ENCODE data around the gene THBS3. TPM values are rescaled to one million over a fixed set of nuclear protein-coding genes. Genes with fewer than 3 reads are reported as not detected.

The THBS3 gene
- total and polyA plus RNA-seq, 9 of the 15 experiments (the other 6 are each of a cell fraction or from before 2014, with no cell fraction given): 0.59 to 8.3 (median 3.2) TPM

- TSS peak; percentile 99 for BruUV-seq (replicated peaks)
- TF ChIP-seq, protein P1, sequence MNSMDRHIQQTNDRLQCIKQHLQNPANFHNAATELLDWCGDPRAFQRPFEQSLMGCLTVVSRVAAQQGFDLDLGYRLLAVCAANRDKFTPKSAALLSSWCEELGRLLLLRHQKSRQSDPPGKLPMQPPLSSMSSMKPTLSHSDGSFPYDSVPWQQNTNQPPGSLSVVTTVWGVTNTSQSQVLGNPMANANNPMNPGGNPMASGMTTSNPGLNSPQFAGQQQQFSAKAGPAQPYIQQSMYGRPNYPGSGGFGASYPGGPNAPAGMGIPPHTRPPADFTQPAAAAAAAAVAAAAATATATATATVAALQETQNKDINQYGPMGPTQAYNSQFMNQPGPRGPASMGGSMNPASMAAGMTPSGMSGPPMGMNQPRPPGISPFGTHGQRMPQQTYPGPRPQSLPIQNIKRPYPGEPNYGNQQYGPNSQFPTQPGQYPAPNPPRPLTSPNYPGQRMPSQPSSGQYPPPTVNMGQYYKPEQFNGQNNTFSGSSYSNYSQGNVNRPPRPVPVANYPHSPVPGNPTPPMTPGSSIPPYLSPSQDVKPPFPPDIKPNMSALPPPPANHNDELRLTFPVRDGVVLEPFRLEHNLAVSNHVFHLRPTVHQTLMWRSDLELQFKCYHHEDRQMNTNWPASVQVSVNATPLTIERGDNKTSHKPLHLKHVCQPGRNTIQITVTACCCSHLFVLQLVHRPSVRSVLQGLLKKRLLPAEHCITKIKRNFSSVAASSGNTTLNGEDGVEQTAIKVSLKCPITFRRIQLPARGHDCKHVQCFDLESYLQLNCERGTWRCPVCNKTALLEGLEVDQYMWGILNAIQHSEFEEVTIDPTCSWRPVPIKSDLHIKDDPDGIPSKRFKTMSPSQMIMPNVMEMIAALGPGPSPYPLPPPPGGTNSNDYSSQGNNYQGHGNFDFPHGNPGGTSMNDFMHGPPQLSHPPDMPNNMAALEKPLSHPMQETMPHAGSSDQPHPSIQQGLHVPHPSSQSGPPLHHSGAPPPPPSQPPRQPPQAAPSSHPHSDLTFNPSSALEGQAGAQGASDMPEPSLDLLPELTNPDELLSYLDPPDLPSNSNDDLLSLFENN (IDR thresholded peaks at IDR 0.05; ENCODE audit: low read depth in 2 of 2, low read length in 2 of 2): no peak
- TF ChIP-seq ATF7 (IDR thresholded peaks at IDR 0.05) (peak; percentile 69; the same call in 1 of the 2 replicates), PHF8 (IDR thresholded peaks at IDR 0.05; ENCODE audit: borderline replicate concordance, low read length) (peak; percentile 71), POLR2G (IDR thresholded peaks at IDR 0.05; ENCODE audit: low read depth, low read length) (peak; percentile 91), ZNF561 (CRISPR knock-in tag; conservative IDR thresholded peaks at IDR 0.05) (0 out of 2 replicates have a peak, but pooled peaks have one; percentile 28), ZNF551 (CRISPR knock-in tag; IDR thresholded peaks at IDR 0.05) (0 out of 2 replicates have a peak, but pooled peaks have one; percentile 29), SAP30 (IDR thresholded peaks at IDR 0.05; ENCODE audit: borderline replicate concordance, insufficient read depth, low read depth, low read length, poor library complexity, severe bottlenecking) (peak; percentile 10), FOXA3 (CRISPR knock-in tag; conservative IDR thresholded peaks at IDR 0.05 in 1 of 2, IDR thresholded peaks at IDR 0.05 in 1 of 2) (no peak), KDM5B (IDR thresholded peaks at IDR 0.05; ENCODE audit: insufficient replicate concordance, low read depth, low read length) (peak; percentile 75), ZNF76 (CRISPR knock-in tag; IDR thresholded peaks at IDR 0.05; ENCODE audit: borderline replicate concordance) (peak; percentile 66; the same call in 1 of the 2 replicates), BRD4 (IDR thresholded peaks at IDR 0.05) (peak; percentile 21; the same call in 1 of the 2 replicates), TAF9B (IDR thresholded peaks at IDR 0.05; ENCODE audit: partially characterized antibody) (peak; percentile 85), NR3C1 (CRISPR knock-in tag; IDR thresholded peaks at IDR 0.05) (no peak), ASH1L (IDR thresholded peaks at IDR 0.05; ENCODE audit: borderline replicate concordance, low read depth, partially characterized antibody) (peak; percentile 89)
- TF ChIP-seq, protein P2, sequence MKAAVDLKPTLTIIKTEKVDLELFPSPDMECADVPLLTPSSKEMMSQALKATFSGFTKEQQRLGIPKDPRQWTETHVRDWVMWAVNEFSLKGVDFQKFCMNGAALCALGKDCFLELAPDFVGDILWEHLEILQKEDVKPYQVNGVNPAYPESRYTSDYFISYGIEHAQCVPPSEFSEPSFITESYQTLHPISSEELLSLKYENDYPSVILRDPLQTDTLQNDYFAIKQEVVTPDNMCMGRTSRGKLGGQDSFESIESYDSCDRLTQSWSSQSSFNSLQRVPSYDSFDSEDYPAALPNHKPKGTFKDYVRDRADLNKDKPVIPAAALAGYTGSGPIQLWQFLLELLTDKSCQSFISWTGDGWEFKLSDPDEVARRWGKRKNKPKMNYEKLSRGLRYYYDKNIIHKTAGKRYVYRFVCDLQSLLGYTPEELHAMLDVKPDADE (conservative IDR thresholded peaks at IDR 0.05; ENCODE audit: control insufficient read depth, low read depth, low read length): 0 out of 2 replicates have a peak, but pooled peaks have one; percentile 70
These were observed 19.8 kb upstream of the THBS3 start for GRCh38 chr1:155227261-155228095.

More at GRCh38 chr1:155227261-155228095, 19.8 kb upstream of the THBS3 start:
- Histone ChIP-seq H3K79me2 (ENCODE audit: control insufficient read depth, insufficient read depth, low read length) (peaks cover 27% of the 10 kb centered on the region), H3K9me1 (ENCODE audit: control insufficient read depth, insufficient read depth, low read length) (no peaks in the 10 kb centered on the region), H3K4me1 (replicated peaks in 1 of 2; ENCODE audit: control insufficient read depth in 2 of 2, insufficient read depth in 2 of 2, low read length in 2 of 2) (peaks cover 30 to 50% of the 10 kb centered on the region in 2 experiments), H3K27ac (ENCODE audit: extremely low read depth, low read depth, low read length) (peak overlapping the region; percentile 86), H3K4me2 (ENCODE audit: insufficient read depth, low read length) (peak overlapping the region; percentile 84), H3K27me3 (ENCODE audit: control insufficient read depth in 2 of 2, insufficient read depth in 2 of 2, low read length in 2 of 2) (no peaks in the 10 kb centered on the region), H3K9me3 (replicated peaks; ENCODE audit: control insufficient read depth, insufficient read depth, low read depth, low read length) (no peaks in the 10 kb centered on the region), H3K36me3 (ENCODE audit: control insufficient read depth, insufficient read depth, low read length) (no peaks in the 10 kb centered on the region; the same call in 2 of the 3 replicates), H3K4me3 (peak overlapping the region; percentile 51), H4K20me1 (replicated peaks; ENCODE audit: control insufficient read depth, insufficient read depth, low read length) (no peaks in the 10 kb centered on the region), H2AFZ (ENCODE audit: low read depth, low read length) (peak overlapping the region; percentile 81), H3K9ac (ENCODE audit: insufficient read depth in 1 of 2, low read depth in 2 of 2, low read length in 2 of 2) (peak overlapping the region; percentile 83 to 96)
- peak; percentile 96 for ATAC-seq
- peak; percentile 91 for FAIRE-seq
- ChIA-PET CTCF (ENCODE audit: low intra/inter-chr PET ratio) (interaction anchor here (2.7 to 3.2 kb wide), 2 partner anchors 20 to 51 kb away, joined by 17 to 31 read pairs; partner anchors contain the start of gene THBS3), POLR2A (interaction anchor here (0.6 to 1.9 kb wide), 6 partner anchors 17 to 111 kb away, joined by 3 to 7 read pairs (median 4); no protein-coding TSS in a partner anchor)
- WGBS (ENCODE audit: insufficient coverage, low coverage, missing lambda C conversion rate): under 1% methylated on average over 42 of the region's 42 CpGs
- in situ Hi-C loops (cut with MboI) (no loop called here), intact Hi-C loops (cut with micrococcal nuclease) (loop anchor here (1.0 kb wide), 2 partner anchors 17 to 34 kb away; no protein-coding TSS in a partner anchor)
- peak; percentile 100 for DNase-seq (ENCODE audit: extremely low read depth in 1 of 4, low spot score in 3 of 4)
